Naive thymus-derived CD4-positive, alpha-beta T cell (primary cell): Measurements from ENCODE around the gene ZNF180. TPM values are rescaled to one million over a fixed set of nuclear protein-coding genes. Genes with fewer than 3 reads are reported as not detected.

Experiments used
- ATAC-seq: fragments of 150-1000 bp; cut with Tn5 transposase; 2 replicates; pipeline ENCODE4 v1.10.0; 2021; ENCODE audit warnings: mild to moderate bottlenecking, moderate library complexity
- CTCF ChIA-PET: fragments of 350-600 bp; sonication (Branson Sonifier 250); formaldehyde crosslinking; loops from one replicate; lab custom pipeline; 2021; ENCODE audit warnings: antibody characterized with exemption; lab: Charles Lee
- POLR2A ChIA-PET: fragments of 350-600 bp; sonication (Branson Sonifier 250); formaldehyde crosslinking; loops from one replicate; lab custom pipeline; 2021; ENCODE audit warnings: antibody characterized with exemption, inconsistent platforms; lab: Charles Lee
- DNase-seq, 9 donors: peaks; one replicate each; pipeline versions ENCODE4 v3.0.0 to v3.0.0-alpha.2; 2020 to 2022; ENCODE audit warnings: mixed read lengths in 1 of 9
- H3K27ac ChIP-seq: one replicate; pipeline ENCODE4 v1.7.0; 2013; ENCODE audit warnings: mild to moderate bottlenecking, low read depth, low read length, moderate library complexity
- H3K27me3 ChIP-seq, 2 donors: one replicate each; pipeline ENCODE4 v1.7.0; 2013; ENCODE audit warnings: low read length in 2 of 2, mild to moderate bottlenecking in 2 of 2, moderate library complexity in 2 of 2; ENCODE audit not compliant: control insufficient read depth in 2 of 2, insufficient read depth in 2 of 2
- H3K36me3 ChIP-seq, 3 experiments: 1 replicate in 2 of 3; 2 replicates in 1 of 3; pipeline ENCODE4 v1.7.0; 2013; ENCODE audit warnings: low read length in 3 of 3, mild to moderate bottlenecking in 3 of 3, moderate library complexity in 1 of 3; ENCODE audit not compliant: insufficient read depth in 3 of 3, control insufficient read depth in 2 of 3
- H3K4me1 ChIP-seq, 2 donors: one replicate each; pipeline ENCODE4 v1.7.0; 2013; ENCODE audit warnings: low read length in 2 of 2, mild to moderate bottlenecking in 2 of 2, moderate library complexity in 1 of 2; ENCODE audit not compliant: control insufficient read depth in 2 of 2, insufficient read depth in 2 of 2
- H3K4me3 ChIP-seq: 2 replicates; pipeline ENCODE4 v1.7.0; 2013; ENCODE audit warnings: mild to moderate bottlenecking, low read length
- H3K9me3 ChIP-seq, 3 experiments: 1 replicate in 2 of 3; 2 replicates in 1 of 3; pipeline ENCODE4 v1.7.0; 2013; ENCODE audit warnings: low read length in 3 of 3; ENCODE audit not compliant: control insufficient read depth in 2 of 3
- H3K27ac Mint-ChIP-seq, 9 donors: one replicate each; pipeline ENCODE4 v1.8.0; 2020 to 2022; ENCODE audit warnings: mixed read lengths in 9 of 9, mild to moderate bottlenecking in 8 of 9, moderate library complexity in 5 of 9, inconsistent platforms in 2 of 9
- H3K27me3 Mint-ChIP-seq, 5 donors: one replicate each; pipeline ENCODE4 v1.8.0; 2021 to 2022; ENCODE audit warnings: mixed read lengths in 5 of 5, mild to moderate bottlenecking in 1 of 5
- H3K36me3 Mint-ChIP-seq, 5 donors: one replicate each; pipeline ENCODE4 v1.8.0; 2020 to 2022; ENCODE audit warnings: mixed read lengths in 5 of 5, mild to moderate bottlenecking in 3 of 5, inconsistent platforms in 1 of 5
- H3K4me1 Mint-ChIP-seq, 7 donors: one replicate each; pipeline ENCODE4 v1.8.0; 2020 to 2022; ENCODE audit warnings: mixed read lengths in 7 of 7, mild to moderate bottlenecking in 3 of 7, inconsistent platforms in 1 of 7
- H3K4me3 Mint-ChIP-seq, 10 donors: one replicate each; pipeline ENCODE4 v1.8.0; 2020 to 2022; ENCODE audit warnings: mild to moderate bottlenecking in 10 of 10, mixed read lengths in 10 of 10, moderate library complexity in 6 of 10, inconsistent platforms in 2 of 10
- H3K9me3 Mint-ChIP-seq, 11 donors: one replicate each; pipeline ENCODE4 v1.8.0; 2020 to 2022; ENCODE audit warnings: mixed read lengths in 11 of 11, mild to moderate bottlenecking in 4 of 11, inconsistent platforms in 1 of 11, moderate library complexity in 1 of 11
- intact Hi-C, 2 donors: fragments of 100-400 bp; cut with micrococcal nuclease; formaldehyde crosslinking; loops; one replicate each; pipeline ENCODE4 v1.15.1; 2023
- polyA plus RNA-seq, 2 donors: library from polyadenylated mRNA; unstranded; fragments of 300-500 nt; fragmentation: Illumina TruSeq; gene quantifications; one replicate each; pipeline ENCODE4 v1.2.3, GENCODE V29; 2021
- total RNA-seq, 6 experiments: library from RNA in 5 of 6; stranded (reverse) in 5 of 6; gene quantifications; 1 replicate in 5 of 6; 2 replicates in 1 of 6; pipeline ENCODE4 v1.2.3 and lab custom pipeline; 2021 to 2026

ZNF180 gene
- total and polyA plus RNA-seq, 7 experiments from 2014 or later: 6.3 to 18.6 (median 10.6) TPM

DNA sequence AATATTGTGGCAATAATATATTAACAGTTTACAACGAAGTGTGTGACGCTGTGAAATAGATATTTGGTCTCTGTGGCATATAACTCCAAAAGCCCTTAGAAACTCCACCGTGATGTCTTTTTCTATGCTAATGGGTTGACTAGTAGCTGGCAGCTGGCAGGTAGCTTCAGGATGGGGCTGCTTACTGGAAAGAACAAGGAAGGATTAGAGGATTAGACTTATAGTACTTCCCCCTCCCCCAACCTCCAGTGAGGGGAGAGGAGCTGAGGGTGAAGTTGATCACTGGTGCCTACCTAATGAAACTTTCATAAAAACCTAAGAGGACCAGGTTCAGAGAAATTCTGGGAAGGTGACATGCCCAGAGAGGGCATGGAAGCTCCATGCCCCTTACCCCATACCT is 61.9 kb downstream of the ZNF180 start:
- no peaks in the 10 kb centered on the region for H3K4me1 Mint-ChIP-seq

DNA sequence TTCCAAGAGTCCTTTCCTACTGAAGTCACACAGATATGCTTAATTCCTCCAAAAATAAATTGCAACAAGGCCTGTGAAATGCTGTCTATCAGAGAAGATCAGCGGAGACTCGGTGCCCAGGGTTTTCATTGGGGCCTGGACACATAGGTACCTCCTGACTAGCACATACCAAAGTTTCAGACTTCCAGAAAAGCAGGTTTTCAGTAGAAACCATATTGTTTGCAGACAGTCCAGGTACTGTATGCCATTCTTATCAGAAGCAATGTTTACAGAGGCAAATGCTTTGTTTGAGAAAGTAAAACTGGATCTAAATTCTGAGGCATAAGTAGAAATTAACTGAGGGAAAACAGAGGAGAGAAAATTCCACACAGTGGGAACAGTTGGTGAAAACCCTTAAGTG is 64.9 kb downstream of the ZNF180 start:
- Mint-ChIP-seq H3K9me3 (peaks cover 9 to 96% (median 71%) of the 10 kb centered on the region in 11 donors), H3K27ac (no peak overlapping the region), H3K36me3 (peaks cover 0 to 71% (median 44%) of the 10 kb centered on the region in 5 donors), H3K27me3 (no peaks in the 10 kb centered on the region), H3K4me3 (peak overlapping the region in 1 of 10 donors; percentile 26), H3K4me1 (no peaks in the 10 kb centered on the region)
- H3K36me3 ChIP-seq: peaks cover 0 to 4% (median 0%) of the 10 kb centered on the region in 3 experiments
- intact Hi-C loops: no loop called here
- DNase-seq (no peak), ATAC-seq (no peak)
- ChIA-PET CTCF (no interaction called here), POLR2A (no interaction called here)
- H3K27me3 ChIP-seq: no peaks in the 10 kb centered on the region
- no peak overlapping the region for H3K27ac ChIP-seq
- no peak overlapping the region for H3K4me3 ChIP-seq
- no peaks in the 10 kb centered on the region for H3K4me1 ChIP-seq
- peaks cover 0 to 69% (median 15%) of the 10 kb centered on the region in 3 experiments for H3K9me3 ChIP-seq

More for the DNA sequence above, 61.9 kb downstream of the ZNF180 start:
- Mint-ChIP-seq H3K4me3 (no peak overlapping the region), H3K27me3 (no peaks in the 10 kb centered on the region), H3K9me3 (peaks cover 9 to 96% (median 65%) of the 10 kb centered on the region in 11 donors), H3K36me3 (peaks cover 0 to 77% (median 42%) of the 10 kb centered on the region in 5 donors), H3K27ac (no peak overlapping the region)
- H3K9me3 ChIP-seq: peaks cover 0 to 69% (median 3%) of the 10 kb centered on the region in 3 experiments
- POLR2A ChIA-PET: no interaction called here
- no peaks in the 10 kb centered on the region for H3K4me1 ChIP-seq
- DNase-seq: no peak
- H3K27ac ChIP-seq: no peak overlapping the region
- intact Hi-C loops: no loop called here
- CTCF ChIA-PET: interaction anchor here (0.6 kb wide), 1 partner anchor 232 kb away, joined by 3 read pairs; no protein-coding TSS in a partner anchor
- peaks cover 0 to 4% (median 0%) of the 10 kb centered on the region in 3 experiments for H3K36me3 ChIP-seq
- no peaks in the 10 kb centered on the region for H3K27me3 ChIP-seq
- ATAC-seq: no peak
- H3K4me3 ChIP-seq: no peak overlapping the region

DNA sequence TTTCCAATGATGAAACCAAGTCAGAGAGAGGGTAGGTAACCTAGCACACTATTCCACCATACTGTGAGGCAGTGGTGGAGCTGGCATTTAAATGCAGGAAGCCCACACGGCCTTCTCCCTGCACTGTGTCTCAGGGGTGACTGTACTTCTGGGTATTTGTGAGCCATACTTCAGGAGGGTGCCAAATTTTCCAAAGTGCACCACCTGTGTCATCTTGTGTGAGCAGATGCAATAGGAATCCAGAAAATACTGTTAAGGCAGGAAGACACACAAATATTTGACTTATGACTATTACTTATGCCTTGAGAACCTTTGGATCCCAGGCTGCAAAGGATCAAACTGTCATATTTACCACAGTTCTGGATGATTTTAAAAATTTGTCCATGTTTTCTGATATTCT is 69.4 kb downstream of the ZNF180 start:
- peaks cover 16 to 100% (median 70%) of the 10 kb centered on the region in 11 donors for H3K9me3 Mint-ChIP-seq
- peaks cover 0 to 5% (median 0%) of the 10 kb centered on the region in 3 experiments for H3K36me3 ChIP-seq
- H3K27me3 ChIP-seq: no peaks in the 10 kb centered on the region
- peaks cover 0 to 64% (median 48%) of the 10 kb centered on the region in 5 donors for H3K36me3 Mint-ChIP-seq
- no peak overlapping the region for H3K4me3 Mint-ChIP-seq
- no peak overlapping the region for H3K4me3 ChIP-seq
- POLR2A ChIA-PET: no interaction called here
- no peaks in the 10 kb centered on the region for H3K27me3 Mint-ChIP-seq
- DNase-seq (no peak), ATAC-seq (no peak)
- no peak overlapping the region for H3K27ac ChIP-seq
- CTCF ChIA-PET: no interaction called here
- H3K4me1 ChIP-seq: no peaks in the 10 kb centered on the region
- no peaks in the 10 kb centered on the region for H3K4me1 Mint-ChIP-seq
- no peak overlapping the region for H3K27ac Mint-ChIP-seq
- intact Hi-C loops: no loop called here
- H3K9me3 ChIP-seq: peaks cover 0 to 77% (median 20%) of the 10 kb centered on the region in 3 experiments

Other genes starting within 250 kb of the ZNF180 start
- under 1 TPM in 1 of 5 experiments, not detected in 4; 0.14 TPM for gene ZNF233, start 240.6 kb downstream of the ZNF180 start, total RNA-seq
- under 1 TPM; 0.47 to 0.95 TPM for gene ZNF233, start 240.6 kb downstream of the ZNF180 start, polyA plus RNA-seq
- 10 to 100 TPM in 2 of 5 experiments, 1 to 10 TPM in 3; 5.5 to 14.3 (median 6.7) TPM for gene ZNF235, start 195.5 kb downstream of the ZNF180 start, total RNA-seq
- gene ZNF235, start 195.5 kb downstream of the ZNF180 start, polyA plus RNA-seq: 1 to 10 TPM; 1.9 to 4.3 TPM
- gene ZNF112, start 143.8 kb downstream of the ZNF180 start, total RNA-seq: under 1 TPM in 3 of 5 experiments, not detected in 2; 0.16 to 0.40 (median 0.17) TPM
- not detected for gene ZNF112, start 143.8 kb downstream of the ZNF180 start, polyA plus RNA-seq
- 1 to 10 TPM in 2 of 5 experiments, under 1 TPM in 3; 0.10 to 4.8 (median 0.90) TPM for gene ZNF285, start 98.9 kb downstream of the ZNF180 start, total RNA-seq
- gene ZNF285, start 98.9 kb downstream of the ZNF180 start, polyA plus RNA-seq: 1 to 10 TPM; 1.8 to 5.3 TPM
- 1 to 10 TPM in 2 of 5 experiments, under 1 TPM in 3; 0.15 to 2.3 (median 0.73) TPM for gene ZNF229, start 52.0 kb downstream of the ZNF180 start, total RNA-seq
- 1 to 10 TPM; 2.4 to 2.5 TPM for gene ZNF229, start 52.0 kb downstream of the ZNF180 start, polyA plus RNA-seq
- gene CEACAM20, start 29.2 kb upstream of the ZNF180 start, total RNA-seq: not detected
- not detected for gene CEACAM20, start 29.2 kb upstream of the ZNF180 start, polyA plus RNA-seq
- not detected for gene IGSF23, start 113.0 kb upstream of the ZNF180 start, total RNA-seq
- gene IGSF23, start 113.0 kb upstream of the ZNF180 start, polyA plus RNA-seq: not detected
- gene PVR, start 143.4 kb upstream of the ZNF180 start, total RNA-seq: 1 to 10 TPM; 3.3 to 8.4 (median 4.3) TPM
- 1 to 10 TPM in 1 of 2 donors, under 1 TPM in 1; 0.87 to 1.2 TPM for gene PVR, start 143.4 kb upstream of the ZNF180 start, polyA plus RNA-seq
- gene CEACAM19, start 171.0 kb upstream of the ZNF180 start, total RNA-seq: 1 to 10 TPM in 4 of 5 experiments, under 1 TPM in 1; 0.63 to 3.4 (median 2.1) TPM
- not detected for gene CEACAM19, start 171.0 kb upstream of the ZNF180 start, polyA plus RNA-seq
- not detected for gene CEACAM16, start 198.6 kb upstream of the ZNF180 start, total RNA-seq
- gene CEACAM16, start 198.6 kb upstream of the ZNF180 start, polyA plus RNA-seq: not detected
- 100 to 1,000 TPM in 1 of 5 experiments, 10 to 100 TPM in 4; 10.2 to 107 (median 94.2) TPM for gene BCL3, start 248.2 kb upstream of the ZNF180 start, total RNA-seq
- gene BCL3, start 248.2 kb upstream of the ZNF180 start, polyA plus RNA-seq: 1 to 10 TPM; 3.3 to 8.9 TPM